ENCODE measurements around the gene FAM111A.

DNA sequence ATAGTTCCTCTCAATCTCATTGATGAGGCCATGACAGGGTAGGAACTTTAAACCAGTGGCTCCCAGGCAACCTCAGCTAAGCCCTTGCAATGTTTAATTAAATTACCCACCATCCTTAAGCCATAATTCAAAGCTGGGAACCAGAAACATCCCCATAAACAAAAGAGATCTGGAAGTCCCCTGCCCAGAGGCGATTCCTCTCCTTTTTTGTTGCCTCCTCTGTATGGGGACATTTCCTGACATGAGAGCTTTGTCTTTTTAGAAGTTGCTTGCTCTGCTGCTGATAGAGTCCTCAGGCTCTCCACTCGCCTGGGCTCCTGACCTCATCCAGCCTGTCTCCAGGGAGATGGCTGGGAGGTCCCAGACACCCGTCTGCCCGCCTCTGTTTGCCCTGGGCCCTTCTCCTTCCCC is 32.4 kb downstream of the FAM111A start:
- TF ChIP-seq, protein P1, sequence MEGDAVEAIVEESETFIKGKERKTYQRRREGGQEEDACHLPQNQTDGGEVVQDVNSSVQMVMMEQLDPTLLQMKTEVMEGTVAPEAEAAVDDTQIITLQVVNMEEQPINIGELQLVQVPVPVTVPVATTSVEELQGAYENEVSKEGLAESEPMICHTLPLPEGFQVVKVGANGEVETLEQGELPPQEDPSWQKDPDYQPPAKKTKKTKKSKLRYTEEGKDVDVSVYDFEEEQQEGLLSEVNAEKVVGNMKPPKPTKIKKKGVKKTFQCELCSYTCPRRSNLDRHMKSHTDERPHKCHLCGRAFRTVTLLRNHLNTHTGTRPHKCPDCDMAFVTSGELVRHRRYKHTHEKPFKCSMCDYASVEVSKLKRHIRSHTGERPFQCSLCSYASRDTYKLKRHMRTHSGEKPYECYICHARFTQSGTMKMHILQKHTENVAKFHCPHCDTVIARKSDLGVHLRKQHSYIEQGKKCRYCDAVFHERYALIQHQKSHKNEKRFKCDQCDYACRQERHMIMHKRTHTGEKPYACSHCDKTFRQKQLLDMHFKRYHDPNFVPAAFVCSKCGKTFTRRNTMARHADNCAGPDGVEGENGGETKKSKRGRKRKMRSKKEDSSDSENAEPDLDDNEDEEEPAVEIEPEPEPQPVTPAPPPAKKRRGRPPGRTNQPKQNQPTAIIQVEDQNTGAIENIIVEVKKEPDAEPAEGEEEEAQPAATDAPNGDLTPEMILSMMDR (conservative IDR thresholded peaks at IDR 0.05; ENCODE audit: low read length), result no peak
- TF ChIP-seq EZH2phosphoT487 (IDR thresholded peaks at IDR 0.05; ENCODE audit: borderline replicate concordance), result no peak
